Renal cortex interstitium (tissue), 11 donors: ENCODE measurements around the gene MLN. TPM values are rescaled to one million over a fixed set of nuclear protein-coding genes. Genes with fewer than 3 reads are reported as not detected.

Experiments
- DNase-seq, 11 donors: peaks; one replicate each; pipeline ENCODE4 v3.0.0-alpha.2; 2013; ENCODE audit warnings: low read depth in 9 of 11, low spot score in 4 of 11; ENCODE audit errors: extremely low read depth in 1 of 11
- polyA plus RNA-seq, 3 donors: library from polyadenylated mRNA; unstranded; fragments of 120-200 nt; gene quantifications; one replicate each; pipeline ENCODE4 v1.2.1, GENCODE V29; 2013; ENCODE audit not compliant: insufficient read length in 3 of 3

Gene MLN
- polyA plus RNA-seq, 3 donors, result 1.5 to 2.2 (median 1.9) TPM

DNA sequence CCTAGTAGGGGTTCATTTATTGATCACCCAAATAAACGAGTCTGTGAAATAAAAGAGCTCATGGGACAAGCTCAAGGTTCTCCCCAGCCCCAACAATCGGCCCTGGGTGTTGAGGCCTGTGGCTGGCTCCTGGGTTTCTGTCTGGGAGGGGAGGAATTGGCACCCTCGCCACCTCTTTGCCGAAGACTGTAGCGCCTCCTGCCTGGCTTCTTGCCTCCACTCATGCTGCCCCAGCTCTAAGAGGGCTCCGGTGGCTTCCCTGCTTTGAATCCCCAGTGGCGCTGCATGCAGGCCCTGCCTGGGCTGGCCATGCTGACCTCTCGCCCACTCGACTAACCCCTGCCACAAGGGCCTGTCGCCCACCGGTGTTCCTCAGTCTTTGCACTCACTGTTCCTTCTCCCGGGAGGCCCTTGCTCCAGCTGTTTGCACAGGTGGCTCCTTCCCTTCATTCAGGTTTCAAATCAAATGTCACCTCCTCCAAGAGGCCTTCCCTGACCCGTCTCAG lies 5.4 kb downstream of the MLN start:
- DNase-seq, result no peak

DNA sequence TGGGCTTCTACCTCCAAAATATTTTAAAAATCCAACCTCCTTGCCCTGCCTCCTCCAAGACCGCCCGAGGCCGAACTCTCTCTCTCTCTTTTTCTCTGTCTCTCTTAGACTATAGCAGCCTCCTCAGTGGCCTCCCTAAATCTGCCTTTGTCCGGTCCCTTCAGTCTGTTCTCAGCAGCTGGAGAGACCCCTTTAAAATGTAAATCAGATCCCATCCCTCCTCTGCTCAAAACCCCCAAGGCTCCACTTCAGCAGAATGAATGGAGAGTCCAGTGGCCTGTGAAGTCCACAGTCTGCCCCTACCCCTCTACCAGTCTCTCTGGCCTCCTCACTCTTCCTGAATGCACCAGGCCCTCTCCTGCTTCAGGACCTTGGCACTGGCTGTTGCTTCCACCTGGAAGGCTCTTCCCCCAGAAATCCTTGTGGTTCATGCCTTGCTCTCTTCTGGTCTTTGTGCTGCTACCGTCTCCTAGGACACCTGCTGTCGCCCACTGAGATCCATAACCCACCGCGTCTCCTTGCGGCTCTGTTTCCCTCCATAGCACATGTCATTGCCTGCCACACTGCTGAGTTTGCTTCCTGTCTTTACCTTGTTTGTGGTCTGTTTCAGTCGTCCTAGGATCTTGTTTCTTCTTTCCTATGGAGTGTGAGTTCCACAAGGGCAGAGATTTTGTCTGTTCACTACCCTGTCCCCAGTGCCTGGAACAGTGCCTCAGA lies 6.0 kb downstream of the MLN start:
- DNase-seq, result no peak

DNA sequence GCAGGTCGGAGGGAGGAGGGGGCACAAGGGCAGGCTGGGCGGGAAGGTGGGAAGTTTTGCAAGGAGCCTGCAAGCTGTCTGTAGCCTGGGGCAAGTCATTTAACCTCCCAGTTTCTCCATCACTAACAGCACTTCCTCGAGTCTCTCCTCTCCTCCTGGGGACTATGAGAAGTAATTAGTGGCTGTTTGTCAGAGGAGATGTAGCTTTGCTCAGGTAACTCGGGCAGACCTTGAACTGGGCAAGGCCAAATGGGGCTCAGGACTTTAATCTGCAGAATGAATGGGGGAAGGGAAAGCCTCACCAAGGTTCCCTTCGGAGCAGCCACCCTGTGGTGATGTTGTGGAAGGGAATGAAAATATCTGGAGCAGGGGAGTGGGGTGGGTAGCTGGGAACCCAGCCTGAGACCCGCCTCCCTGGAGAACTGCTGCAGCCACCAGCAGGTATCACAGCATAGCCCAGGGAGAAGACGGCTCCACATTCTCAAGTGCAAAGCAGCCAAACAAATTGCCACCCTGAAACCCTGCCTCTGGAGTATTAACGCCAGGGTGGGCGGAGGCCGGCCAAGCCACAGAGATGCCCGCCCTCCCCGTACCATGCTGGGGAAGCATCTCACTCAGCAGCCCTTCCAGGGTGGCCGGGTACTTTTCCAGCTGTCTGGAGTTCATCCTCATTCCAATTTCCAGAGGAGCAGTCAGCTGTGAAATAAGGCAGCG lies 8.7 kb downstream of the MLN start:
- no peak for DNase-seq

DNA sequence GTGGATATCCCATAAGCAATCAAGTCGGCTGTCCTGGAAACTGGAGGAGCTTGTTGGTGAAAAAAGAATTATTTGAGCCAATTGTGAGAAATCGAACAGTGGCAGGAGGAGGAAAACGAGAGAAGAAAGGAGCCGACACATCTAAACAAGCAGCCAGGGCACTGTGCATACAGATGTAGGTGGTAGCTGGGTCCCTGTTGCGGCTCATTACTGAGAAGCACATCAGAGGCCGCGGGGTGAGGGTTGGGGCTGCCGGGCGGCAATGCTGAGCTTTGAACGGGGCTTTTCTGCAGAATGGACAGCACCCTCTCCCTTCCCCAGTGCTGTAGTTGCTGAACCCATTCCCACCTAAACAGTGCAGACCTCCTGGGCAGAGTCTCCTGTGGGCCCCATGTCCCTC lies 10.8 kb downstream of the MLN start:
- DNase-seq, result no peak

DNA sequence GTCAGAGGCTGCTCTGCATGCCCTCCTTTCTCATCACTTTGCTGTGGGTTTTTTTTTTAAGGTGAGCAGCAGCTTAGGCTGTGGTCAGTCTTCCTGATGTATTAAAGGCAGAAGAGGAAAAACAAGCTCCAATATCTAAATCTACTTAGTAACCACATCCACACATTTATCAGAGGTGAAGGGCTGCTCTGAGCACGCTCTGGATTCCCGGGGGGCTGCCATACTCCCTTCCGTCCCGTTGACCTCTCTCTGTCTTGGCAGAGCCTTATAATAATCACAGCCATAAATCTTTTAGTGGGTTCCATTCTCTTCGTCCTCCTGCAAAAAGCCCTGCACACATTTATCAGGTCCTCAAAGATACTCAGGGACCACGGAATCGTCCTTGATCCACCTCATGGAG lies 12.2 kb downstream of the MLN start:
- DNase-seq, result no peak

DNA sequence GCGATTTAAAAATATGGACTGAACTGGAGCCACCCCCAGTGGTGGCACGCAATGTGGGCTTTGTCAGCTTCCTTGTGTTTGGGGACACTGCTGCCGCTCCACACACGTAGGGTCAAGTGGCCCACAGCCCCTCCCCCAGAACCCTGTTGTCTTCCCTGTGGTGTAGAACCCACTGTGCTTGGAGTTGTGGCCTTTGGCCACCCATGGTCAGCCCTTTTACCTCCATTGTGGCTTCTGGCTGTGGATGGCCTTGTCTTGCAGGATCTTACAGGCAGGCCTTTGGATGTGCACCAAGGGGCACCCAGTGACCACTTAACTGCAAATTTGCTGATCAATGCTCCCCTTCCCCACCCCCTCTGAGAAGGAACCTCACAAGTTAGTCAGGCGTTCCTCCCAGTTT lies 12.9 kb downstream of the MLN start:
- DNase-seq, result no peak

DNA sequence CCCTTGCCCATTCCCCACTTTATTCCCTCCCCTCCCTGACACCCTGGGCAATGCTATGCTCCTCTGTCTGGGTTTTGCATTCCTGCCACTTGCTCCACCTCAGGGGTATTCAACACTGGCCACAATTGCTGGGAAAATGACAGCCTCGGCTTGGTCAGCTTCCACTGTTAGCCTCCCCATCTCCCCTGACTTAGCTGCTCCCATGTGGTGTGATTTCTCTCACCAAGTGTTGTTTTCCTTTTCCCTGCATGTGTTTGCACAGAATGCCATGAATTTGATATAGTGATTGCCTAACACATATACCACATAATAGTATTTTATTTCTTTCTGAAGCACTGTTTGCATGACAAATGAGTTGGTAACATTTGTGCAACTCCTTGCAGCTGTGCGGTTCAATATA lies 13.4 kb downstream of the MLN start:
- DNase-seq, result no peak

DNA sequence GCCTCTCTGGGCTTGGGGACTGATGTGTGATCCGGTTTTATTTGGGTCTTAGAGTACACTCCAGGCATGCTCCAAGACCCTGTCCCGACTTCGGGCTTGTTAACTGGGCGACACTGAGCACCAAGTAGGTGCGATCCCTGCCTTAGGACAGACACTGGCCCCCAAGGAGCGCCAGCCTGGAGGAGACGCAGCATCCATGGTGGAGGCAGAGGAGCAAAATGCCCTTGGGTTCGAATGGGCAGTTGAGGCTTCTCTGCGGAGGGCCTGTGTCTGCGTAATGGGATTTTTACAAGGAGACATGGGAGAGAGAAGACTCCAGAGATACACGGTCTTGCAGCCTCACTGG lies 14.3 kb downstream of the MLN start:
- DNase-seq, result no peak

DNA sequence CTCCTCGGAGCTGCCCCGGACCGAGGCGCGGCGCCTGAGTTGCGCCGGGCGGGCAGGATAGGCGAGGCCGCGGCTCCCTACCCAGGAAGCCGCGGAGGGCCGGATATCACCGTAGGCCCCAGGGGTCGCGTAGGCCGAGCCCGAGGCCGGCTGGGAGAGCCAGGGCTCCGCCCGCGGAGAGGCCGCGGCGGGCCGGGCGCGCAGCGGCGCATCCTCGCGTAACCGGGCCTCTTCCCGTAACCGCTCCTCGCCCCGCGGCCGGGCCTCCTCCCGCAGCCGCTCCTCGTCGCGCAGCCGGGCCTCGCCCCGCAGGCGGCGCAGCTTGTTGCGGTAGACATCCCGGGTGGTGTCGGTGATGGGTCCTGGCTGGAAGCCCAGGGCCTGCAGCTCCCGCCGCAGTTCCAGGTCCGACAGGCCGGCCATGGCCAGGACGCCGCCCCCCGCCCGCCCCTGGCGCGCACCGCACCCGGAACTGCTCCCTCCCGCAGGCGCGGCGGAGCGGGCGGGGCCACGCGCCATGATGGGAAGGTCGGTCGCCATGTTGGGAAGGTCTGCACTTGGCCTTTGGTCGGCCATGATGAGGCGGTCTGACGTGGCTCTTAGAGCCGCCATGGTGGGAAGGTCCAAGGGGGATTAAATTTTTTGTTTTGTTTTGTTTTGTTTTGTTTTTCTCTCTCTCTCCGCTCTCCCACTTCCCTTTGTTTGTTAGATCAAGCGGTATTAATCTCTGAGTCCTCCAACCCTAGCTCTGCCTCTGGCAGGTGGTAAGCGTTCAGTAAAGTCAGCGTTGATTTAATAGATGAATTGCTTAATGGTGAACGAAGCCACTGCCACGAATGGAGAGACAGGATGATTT lies 14.9 kb downstream of the MLN start, which contains the start of gene LEMD2:
Gene LEMD2 (minus strand): TSS at position 437 of the 856 bp plus-strand sequence. CDS start 14 bp downstream, at position 423.
- peak; percentile 81 to 95 (median 92) for DNase-seq

DNA sequence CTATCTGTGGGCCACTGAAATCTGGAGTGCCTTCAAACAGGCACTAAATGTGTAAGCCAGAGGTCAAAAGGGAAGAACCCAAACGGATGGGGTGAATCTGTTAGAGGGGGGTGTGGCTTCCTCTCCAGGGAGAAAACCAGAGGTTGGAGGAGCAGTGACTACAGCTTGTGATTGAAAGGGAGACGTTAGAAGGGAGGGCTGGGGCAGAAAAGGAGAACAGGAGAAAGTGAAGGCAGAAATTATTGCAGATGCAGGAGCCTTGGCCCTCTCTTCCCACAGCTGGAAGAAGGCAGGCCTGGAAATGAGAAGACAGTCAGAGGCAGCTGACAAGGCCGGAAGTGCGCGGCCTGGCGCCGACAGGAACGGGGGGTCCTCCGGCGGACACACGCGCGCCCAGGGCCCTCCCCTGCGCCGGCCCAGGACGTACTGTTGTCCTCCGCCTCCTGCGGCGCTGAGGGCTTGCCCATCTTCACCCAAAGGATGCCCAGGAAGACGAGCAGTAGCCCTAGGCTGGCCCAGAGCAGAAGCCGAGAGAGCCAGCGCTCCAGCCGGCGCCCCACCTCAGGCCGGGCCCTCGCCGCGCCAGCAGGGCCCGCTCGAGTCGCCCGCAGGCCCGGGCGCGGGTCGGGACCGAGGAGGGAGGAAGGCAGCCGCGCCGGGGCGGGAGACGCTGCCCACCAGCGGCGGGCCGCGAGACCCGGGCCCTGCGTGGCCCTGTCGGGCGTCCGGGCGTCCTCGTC lies 15.7 kb downstream of the MLN start:
- DNase-seq, result peak in 6 of 11 donors; percentile 38 to 70 (median 58)

DNA sequence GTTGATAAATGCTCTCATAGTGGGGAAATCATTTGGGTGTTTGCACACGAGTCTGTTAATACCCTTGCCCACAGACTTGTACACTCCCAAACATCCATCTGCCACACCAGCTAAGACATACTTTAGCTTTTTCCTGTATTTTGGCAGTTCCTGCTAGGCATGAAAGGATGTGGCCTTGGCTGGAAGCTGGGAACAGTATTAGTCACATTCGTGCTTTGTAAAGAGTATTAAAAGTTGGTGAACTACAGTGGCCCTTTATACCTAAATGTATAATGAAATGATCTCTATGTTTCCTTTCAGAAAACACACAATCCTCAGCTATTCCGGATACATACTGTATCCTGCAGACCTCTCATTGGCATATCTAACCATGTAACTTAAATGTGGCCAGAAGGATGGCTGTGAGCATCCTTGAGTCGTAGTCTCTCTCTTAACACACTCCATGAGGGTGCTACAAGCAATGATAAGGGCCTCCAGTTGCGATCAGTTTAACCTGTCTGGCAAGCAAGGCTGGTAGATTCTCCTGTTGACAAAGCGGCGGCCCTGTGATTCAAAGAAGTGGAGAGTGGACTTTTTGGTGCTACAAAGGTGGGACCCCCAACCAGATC lies 16.4 kb downstream of the MLN start:
- no peak for DNase-seq

DNA sequence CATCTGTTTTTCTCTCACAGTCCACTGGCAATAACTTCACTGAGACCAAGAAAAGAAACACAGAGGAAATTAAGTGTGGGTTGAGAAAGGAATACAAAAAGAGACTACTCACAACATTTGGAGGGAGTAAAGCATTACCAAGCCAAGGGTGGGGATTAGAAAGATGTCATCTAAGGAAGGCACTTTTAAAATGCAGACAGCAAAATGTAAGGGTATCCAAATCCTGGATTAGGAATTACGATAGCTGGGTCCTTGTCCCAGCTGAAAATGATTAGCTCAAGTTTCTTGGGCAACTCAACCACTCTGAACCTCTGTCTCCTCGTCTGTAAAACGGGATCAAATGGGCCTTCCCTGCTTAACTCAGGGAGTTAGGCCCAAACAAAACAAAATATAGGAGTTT lies 17.1 kb downstream of the MLN start:
- no peak for DNase-seq

DNA sequence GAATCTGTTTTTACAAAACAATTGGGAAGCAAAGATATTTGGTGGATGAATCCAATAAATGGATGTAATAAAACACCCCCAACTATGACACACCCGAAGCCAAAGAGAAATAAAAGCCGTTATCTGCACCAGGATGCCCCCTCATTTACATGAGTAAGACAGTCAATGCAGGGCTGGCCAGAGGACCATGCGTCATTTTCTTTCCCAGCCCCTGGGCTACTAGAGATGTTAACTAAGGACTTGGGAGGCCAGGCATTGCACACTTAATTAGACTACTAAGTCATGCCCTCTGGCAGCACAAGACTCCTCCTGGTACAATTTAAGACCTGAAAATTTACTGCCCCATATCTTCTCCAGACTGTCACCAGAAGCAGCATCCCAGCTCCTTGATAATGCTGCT lies 18.0 kb downstream of the MLN start:
- no peak for DNase-seq

DNA sequence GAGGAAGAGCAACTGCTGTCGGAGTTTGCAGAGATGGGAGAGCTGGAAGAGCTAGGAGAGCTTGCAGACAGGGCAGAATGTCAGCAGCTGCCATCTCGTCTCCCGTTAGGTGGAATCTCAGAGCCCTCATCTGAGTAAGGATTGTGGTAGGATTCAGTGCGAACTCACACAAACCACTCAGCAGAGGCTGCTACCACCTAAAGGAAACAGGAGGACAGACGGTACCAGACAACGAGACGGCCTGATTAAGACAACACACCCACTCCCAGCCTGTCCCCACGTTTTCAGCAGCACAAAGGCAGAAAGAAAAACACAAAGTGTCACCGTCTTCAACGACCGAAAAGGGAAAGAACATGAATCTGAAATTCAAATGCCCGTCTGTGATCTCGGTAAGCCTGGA lies 19.0 kb downstream of the MLN start:
- DNase-seq, result no peak

DNA sequence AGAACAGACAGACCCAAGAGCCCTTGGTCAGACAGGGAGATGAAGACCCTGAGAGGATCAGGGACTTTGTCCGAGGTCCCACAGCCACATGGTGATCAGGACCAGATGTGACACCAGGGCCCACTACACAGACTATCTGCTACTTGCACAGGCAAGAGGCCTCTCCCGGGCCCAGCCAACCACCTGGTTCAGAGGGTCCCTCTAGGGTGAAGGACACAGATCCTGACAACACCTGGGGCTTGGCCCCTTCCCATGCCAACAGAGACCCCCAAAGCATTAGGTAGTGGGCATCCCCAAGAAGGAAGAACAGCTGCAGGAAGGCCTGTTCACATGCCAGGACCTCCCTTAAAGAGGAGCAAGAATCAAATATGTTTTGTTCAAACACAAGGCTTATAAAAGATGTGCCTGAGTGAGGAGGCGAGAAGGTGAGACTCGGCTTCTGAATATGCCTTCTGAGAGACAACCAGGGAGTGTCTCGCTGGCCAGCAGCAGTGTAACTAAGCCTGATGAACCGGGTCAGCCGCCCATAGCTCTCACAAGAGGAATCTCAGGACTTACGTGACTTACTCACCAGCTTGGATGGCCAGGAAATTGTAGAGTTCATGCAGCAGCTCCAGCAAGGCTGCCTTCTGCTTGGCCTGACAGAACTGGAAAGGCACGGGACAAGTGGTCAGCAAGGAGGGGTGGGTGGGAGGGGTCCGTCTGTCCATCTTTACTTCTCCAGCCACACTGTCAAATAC lies 19.9 kb downstream of the MLN start:
- DNase-seq, result no peak

DNA sequence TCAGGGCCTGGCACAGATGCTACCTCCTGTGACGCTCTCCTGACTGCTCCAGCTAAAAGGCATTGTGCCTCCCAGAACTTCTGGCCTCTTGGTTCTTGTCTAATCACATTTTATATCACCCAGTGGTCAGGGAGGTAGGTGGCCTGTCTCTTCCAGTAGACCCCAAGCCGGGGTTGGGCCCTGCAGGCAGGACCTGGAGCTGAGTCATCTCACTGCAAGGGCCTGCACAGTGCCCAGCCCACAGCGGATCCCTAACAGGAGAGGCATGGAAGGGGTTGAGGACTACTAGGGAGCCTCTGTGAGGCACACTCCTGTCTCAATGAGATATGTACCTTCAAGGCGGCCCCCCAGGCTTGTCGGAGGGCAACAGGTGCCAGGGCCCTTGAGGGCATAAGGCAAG lies 21.2 kb downstream of the MLN start:
- no peak for DNase-seq

DNA sequence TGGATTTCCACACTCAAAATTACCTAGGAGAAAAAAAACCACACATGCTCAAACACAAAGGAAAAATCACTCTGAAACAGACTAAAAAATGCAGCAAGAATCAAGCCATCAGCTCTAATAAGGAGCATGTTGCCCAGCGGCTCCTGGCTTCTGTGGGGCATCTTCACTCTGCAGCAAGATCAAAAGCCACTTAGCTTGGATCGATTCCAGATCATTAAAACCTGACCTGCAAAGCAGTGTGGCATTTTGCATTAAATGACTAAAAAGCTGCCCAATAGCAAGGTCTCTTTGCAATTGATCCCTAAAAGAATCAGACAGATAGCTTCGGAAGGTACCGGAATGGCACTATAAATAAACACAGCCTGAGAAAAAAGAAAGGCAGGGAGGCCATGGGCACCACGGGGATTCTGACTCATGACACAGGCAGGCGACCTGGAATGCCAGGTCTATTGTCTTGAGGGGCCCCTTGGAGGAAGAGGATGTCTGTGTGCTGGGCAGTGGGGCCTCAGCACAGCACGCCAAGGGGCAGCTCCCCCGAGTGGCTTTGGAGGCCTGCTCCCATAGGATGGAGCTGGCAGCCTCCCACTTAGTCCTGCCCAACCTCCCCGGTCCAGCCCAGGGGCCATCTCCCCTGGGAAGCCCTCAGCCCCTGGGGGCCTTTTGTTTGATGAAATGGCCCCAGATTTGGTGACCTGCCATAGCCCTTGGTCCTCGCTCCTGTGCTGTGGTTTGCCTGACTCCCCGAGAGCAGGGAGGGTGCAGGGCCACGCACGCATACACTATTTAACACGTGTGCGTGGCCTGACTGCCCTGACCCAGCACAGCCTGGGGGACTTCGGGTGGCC lies 22.4 kb downstream of the MLN start:
- no peak for DNase-seq
